NCI-H2196 treated with DMSO at 0.1 percent for 48 hours (cell line): ENCODE results near the gene CADM1.

Experiments
- DNase-seq: peaks from one replicate; lab custom pipeline; 2025; ENCODE audit not compliant: unreplicated experiment; lab: John Stamatoyannopoulos, UW

Gene CADM1

DNA sequence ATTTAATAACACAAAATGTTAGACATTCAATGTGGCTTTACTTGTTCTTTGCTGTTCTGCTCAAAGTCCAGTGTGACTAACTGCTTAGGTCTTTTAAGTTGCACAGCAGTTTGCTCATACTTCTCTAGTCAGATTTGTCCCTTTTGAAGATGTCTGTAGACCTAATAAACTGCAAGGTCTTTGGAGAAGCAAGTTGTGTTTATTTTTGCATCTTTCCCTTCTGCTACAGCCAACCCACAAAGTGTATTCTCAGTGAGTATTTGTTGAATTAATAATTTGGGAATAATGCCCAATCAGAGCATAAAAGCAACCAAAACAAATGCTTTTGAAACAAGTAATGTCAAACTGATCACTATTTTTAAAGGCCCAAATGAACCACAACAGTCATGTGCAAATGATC, 312.5 kb downstream of the CADM1 start:
- no peak for DNase-seq

GRCh38 chr11:115190196-115190595, 314.0 kb downstream of the CADM1 start:
- DNase-seq: no peak

GRCh38 chr11:115188898-115189278, 315.3 kb downstream of the CADM1 start:
- no peak for DNase-seq

DNA sequence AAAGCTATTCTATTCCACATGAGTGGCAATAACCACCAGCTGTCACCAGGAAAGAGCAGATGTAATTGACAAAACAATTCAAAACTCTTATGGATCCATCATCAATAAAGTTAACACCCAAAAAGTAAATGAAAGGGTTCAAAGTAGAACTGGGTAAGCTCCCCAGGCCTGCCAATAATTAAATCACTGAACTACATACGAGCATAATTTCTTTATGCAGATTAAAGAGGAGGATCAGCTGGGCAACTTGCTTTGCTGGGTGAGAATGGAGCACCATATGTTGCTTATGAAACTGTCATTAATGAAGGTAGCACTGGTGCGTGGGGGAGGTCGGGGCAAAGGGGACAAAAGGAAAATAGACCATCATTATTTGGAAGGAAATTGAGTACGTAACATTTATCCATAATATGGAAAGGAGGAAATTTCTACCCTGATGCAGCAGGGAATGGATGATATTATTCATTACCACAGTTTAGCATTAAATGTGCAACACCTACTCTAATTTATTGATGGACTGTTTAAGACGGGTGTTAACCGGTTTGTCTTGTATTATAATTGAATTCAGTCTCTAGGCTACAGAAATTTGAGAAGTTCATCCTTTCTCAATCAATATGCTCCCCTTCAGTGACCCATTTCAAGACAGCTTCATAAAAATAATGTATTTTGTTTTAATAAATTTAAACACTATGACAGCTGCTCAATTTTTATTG, 315.9 kb downstream of the CADM1 start:
- no peak for DNase-seq

- DNase-seq: no peak
Measured at GRCh38 chr11:115185931-115186330, 318.3 kb downstream of the CADM1 start.

DNA sequence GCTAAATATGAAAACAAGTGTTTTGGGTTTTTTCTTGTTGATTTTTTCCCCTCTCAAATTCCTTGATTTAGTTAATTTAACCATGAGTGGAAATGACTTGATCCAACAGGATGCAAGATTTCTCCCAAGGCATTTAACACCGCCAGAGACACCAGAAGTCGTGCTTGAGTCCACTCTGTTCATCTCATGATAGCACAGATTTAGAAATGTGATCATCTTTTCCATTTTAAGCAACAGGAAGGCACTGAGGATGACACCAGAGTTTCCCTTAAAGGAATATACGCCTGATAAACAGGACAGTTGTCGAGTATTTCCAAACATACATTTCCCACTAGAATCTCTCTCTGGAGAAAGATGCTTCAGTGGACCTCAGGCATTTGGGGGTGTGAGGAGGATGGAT, 318.7 kb downstream of the CADM1 start:
- no peak for DNase-seq

- DNase-seq: no peak
Measured at GRCh38 chr11:115184901-115185300, 319.3 kb downstream of the CADM1 start.

DNA sequence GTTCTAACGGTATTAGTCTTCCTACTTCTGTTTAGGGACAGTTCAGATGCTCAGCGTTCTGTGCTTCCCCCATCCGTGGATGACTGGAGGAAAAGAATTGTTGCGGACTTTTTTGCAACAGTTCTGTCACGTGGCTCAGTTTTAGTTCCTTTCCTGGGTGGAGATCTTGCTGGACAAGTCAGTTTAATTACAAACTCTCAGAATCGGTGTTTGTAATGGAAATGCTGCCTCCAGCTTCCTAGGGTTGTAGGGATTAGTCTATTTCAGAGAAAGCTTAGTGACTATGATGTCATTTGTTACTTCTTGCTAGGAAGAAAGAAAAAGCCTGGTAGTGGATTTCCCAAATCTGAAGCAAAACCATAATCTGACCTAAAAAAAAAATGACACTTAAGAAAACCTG, 320.4 kb downstream of the CADM1 start:
- no peak for DNase-seq

GRCh38 chr11:115183136-115183535, 321.1 kb downstream of the CADM1 start:
- no peak for DNase-seq

DNA sequence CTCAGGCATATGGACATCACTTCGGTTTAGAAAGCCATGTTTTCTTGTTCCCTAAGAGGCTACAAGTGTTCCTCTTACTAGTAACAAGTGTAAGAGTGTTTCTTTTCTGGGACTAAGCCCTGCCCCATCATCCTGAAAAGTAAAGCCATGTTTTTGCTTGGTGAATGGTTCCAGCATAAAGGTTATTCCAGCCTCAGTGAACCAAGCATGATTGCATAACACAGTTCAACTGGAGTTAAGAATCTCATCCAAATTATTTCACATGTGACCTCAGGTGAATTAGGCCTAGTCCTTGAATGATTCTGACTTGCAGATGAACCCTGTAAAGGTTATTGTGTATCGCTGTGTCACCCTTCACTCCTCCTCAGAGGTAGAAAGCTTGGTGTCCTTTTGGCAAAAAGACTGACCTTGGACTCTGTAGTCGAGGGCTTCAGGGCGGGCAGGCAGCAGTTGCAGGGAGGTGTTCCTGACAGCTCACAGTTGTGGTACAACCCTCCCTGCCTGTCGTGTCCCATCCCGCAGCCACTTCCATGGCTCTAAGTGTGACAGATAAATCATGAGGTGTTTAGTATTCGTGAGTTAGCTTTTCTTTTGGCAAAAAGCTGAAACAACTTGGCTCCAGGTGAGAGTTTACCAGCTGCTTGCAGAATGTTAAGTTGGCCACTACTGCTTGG, 321.8 kb downstream of the CADM1 start:
- no peak for DNase-seq

- no peak for DNase-seq
Measured at GRCh38 chr11:115181538-115181937, 322.7 kb downstream of the CADM1 start.

DNA sequence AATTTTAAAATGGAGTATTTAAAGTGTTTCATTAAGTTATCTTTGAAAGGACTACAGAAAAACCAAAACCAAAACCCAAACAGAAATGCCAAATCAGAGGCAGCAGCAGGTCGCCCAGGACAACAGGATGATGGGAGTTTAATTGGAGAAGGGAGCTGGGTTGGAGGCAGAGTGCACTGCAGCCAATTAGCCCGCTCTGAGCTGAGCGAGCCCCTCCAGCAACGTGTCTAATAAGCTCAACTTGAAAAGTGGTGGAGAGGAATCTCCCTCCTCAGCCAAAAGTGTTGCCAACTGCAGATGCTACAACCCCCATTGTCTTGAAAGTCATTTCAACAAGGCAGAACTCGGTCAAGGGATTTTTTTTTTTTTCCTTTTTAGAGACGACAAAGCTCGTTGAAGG, 323.9 kb downstream of the CADM1 start:
- DNase-seq: no peak

- DNase-seq: no peak
Measured at GRCh38 chr11:115179636-115180035, 324.6 kb downstream of the CADM1 start.

GRCh38 chr11:115178705-115179104, 325.5 kb downstream of the CADM1 start:
- DNase-seq: no peak

DNA sequence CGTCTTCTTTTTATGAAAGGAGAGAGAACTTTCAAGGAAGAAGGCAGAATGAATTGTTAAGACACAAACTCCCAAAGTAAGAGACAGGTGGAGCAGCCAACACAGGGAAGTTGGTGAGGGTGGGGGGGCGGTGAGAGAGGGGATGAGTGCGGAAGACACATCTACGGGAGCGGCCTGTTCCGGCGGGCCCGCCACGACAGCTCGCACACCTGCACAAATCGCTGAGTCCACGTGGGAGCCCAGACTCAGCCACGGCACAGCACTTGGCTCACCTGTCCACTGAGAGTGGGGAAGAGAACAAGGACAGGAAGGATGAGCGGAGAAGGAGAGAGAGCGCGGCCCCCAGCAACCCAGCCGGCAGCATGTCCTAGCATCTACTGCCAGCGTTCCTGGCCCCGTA, 331.1 kb downstream of the CADM1 start:
- DNase-seq: no peak

- no peak for DNase-seq
Measured at GRCh38 chr11:115170133-115170815, 333.9 kb downstream of the CADM1 start.

- DNase-seq: no peak
Measured at GRCh38 chr11:115169251-115169650, 335.0 kb downstream of the CADM1 start.

GRCh38 chr11:115168686-115169085, 335.5 kb downstream of the CADM1 start:
- DNase-seq: no peak

GRCh38 chr11:115168229-115168671, 336.0 kb downstream of the CADM1 start:
- DNase-seq: no peak

GRCh38 chr11:115167456-115167855, 336.8 kb downstream of the CADM1 start:
- no peak for DNase-seq

DNA sequence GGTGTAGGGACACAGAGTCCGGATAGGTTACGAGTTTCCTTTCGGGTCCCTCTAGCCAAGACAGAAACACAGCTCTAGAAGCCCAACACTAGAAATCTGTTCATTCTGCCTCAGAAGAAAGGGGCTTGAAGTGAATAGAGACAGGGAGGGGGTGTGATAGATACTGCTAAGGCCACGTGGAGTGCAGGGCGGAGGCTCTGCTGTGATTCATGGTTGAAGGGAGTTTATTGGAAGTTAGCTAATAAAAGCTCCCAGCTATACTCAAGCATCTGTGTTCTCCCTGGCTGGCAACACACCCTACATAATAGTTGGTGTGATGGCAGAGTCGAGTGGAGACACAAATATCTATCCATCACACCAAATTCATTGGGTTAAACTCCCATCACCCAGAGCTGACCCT, 337.4 kb downstream of the CADM1 start:
- no peak for DNase-seq

DNA sequence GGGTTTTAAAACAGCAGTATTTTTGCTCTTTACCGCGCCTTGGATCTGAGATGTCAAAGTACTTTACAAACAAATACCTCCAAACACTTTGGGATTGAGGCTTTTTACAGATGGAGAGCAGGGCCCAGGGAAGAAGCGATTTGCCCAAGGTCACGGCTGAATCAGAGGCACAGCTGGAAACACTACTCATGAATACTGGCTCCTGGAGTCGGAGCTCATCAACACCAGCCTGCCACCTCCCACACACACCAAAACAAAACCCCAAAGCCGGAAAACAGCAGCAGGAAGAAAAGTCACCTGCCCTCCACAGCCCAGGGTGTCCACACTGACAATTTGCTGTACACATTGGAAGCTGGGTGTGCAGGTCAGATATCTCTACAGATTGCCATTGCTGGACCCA, 339.4 kb downstream of the CADM1 start:
- no peak for DNase-seq
